IPS-18a (cell line): ENCODE data around the gene GNAI3.

Experiments used
- H3K27ac ChIP-seq: one replicate; pipeline ENCODE4 v1.5.1; 2013; ENCODE audit warnings: low read length
- H3K27me3 ChIP-seq: one replicate; pipeline ENCODE4 v1.6.1; 2013; ENCODE audit warnings: mild to moderate bottlenecking, low read length; ENCODE audit not compliant: control insufficient read depth, insufficient read depth
- H3K36me3 ChIP-seq: one replicate; pipeline ENCODE4 v1.6.1; 2013; ENCODE audit warnings: low read depth, low read length; ENCODE audit not compliant: control insufficient read depth
- H3K4me1 ChIP-seq: one replicate; pipeline ENCODE4 v1.6.1; 2013; ENCODE audit warnings: low read depth, low read length; ENCODE audit not compliant: control insufficient read depth
- H3K4me3 ChIP-seq: one replicate; pipeline ENCODE4 v1.5.1; 2013; ENCODE audit warnings: low read length
- H3K9ac ChIP-seq: one replicate; pipeline ENCODE4 v1.6.1; 2013; ENCODE audit warnings: mild to moderate bottlenecking, low read length, moderate library complexity
- H3K9me3 ChIP-seq: one replicate; pipeline ENCODE4 v1.6.1; 2013; ENCODE audit warnings: low read depth, low read length; ENCODE audit not compliant: control insufficient read depth

GNAI3 gene

DNA sequence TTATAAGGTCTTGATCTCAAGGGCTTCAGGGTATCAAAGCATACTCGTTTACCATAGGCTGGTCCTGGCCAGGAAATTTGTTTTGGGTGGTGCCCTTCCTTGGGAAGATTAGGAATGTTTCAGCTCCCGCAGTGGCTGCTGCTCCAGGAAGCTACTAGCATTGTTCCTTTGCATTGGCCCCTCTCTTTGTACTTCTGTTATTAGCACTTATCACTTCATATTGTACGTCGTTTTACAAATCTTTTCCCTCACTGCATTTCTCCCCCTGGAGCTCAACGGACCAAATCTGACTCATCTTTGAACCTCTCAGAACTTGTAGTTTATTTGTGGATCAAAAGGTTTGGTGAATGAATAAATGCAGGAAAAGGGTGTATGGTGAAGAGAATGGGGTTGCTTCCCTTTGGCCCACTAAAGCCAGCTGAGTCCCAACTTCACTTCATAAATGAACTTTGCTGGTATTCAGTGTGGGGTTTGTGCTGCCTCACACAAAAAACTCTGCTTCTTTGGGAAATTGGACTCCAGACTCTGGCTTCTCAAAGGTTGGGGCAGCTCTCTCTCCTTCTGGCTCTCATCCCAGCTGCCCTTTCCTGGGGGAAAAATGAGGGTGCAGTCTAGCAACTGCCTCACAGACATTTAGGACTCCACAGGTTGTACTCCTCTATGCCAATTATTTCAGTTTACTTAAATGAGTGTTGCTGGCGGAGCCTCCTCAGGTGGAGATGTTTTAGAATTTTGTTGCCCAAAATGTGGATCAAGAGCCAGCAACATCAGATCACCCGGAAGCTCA is 65.1 kb downstream of the GNAI3 start:
- Histone ChIP-seq H3K27me3 (no peaks in the 10 kb centered on the region), H3K4me1 (peaks cover 17% of the 10 kb centered on the region), H3K9me3 (no peaks in the 10 kb centered on the region), H3K9ac (no peak overlapping the region), H3K27ac (no peak overlapping the region), H3K4me3 (no peak overlapping the region), H3K36me3 (no peaks in the 10 kb centered on the region)

- no peaks in the 10 kb centered on the region for H3K9me3 ChIP-seq
- peaks cover 20% of the 10 kb centered on the region for H3K4me1 ChIP-seq
- no peaks in the 10 kb centered on the region for H3K27me3 ChIP-seq
- no peaks in the 10 kb centered on the region for H3K36me3 ChIP-seq
- H3K27ac ChIP-seq: no peak overlapping the region
- no peak overlapping the region for H3K4me3 ChIP-seq
- no peak overlapping the region for H3K9ac ChIP-seq
Measured at GRCh38 chr1:109615879-109616278, 67.5 kb downstream of the GNAI3 start.

DNA sequence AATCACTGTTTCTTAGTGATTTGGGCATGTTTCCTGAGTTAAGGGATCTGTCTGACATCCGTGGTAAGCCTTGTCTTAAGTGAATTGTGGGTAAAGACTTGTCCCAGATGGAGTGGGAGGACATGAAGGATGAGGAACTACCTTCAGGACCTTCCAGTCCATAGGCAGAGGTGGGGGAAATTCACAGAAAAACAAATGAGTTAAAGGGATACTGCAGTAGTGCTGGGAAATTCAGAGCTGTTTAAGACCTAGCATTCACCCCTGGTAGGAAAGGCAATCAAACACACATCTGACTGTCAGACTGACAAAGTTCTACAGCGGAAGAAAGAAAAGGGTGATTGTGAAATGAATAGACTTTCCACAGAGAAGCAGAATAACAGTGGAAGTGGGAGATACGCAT is 68.0 kb downstream of the GNAI3 start:
- H3K27me3 ChIP-seq: no peaks in the 10 kb centered on the region
- no peak overlapping the region for H3K27ac ChIP-seq
- H3K9ac ChIP-seq: no peak overlapping the region
- H3K9me3 ChIP-seq: no peaks in the 10 kb centered on the region
- H3K4me1 ChIP-seq: peaks cover 20% of the 10 kb centered on the region
- H3K4me3 ChIP-seq: no peak overlapping the region
- no peaks in the 10 kb centered on the region for H3K36me3 ChIP-seq

DNA sequence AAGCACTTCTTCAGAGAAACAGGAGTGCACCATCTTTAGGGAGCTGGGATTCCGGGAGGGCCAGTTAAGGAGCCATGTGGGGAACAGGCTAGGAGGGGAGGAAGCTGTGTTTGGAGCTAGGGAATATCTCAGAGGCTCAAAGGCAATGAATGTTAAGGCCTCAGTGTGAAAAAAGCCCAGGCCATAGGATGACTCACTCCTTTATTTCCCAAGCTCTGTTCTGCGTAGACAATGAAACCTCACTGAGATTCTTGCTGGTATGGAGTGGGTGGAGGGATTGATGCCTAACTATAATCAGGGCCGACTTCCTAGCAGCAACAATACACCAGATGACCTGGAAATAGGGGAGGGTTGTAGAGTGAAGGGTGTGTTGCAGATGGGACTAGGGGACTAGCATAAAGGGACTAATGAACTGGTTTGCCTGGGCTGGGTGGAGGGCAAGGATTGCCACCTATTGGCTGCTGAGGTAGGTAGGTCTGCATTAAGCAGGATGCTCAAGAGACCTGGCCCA is 68.9 kb downstream of the GNAI3 start:
- no peaks in the 10 kb centered on the region for H3K36me3 ChIP-seq
- no peaks in the 10 kb centered on the region for H3K27me3 ChIP-seq
- H3K4me1 ChIP-seq: peaks cover 20% of the 10 kb centered on the region
- H3K9ac ChIP-seq: no peak overlapping the region
- no peak overlapping the region for H3K27ac ChIP-seq
- no peaks in the 10 kb centered on the region for H3K9me3 ChIP-seq
- H3K4me3 ChIP-seq: no peak overlapping the region

GRCh38 chr1:109618661-109619575 is 70.5 kb downstream of the GNAI3 start:
- peak overlapping the region; percentile 91 for H3K4me3 ChIP-seq
- H3K27me3 ChIP-seq: no peaks in the 10 kb centered on the region
- H3K9me3 ChIP-seq: no peaks in the 10 kb centered on the region
- H3K9ac ChIP-seq: peak overlapping the region; percentile 79
- H3K36me3 ChIP-seq: no peaks in the 10 kb centered on the region
- H3K27ac ChIP-seq: no peak overlapping the region
- H3K4me1 ChIP-seq: peaks cover 20% of the 10 kb centered on the region

DNA sequence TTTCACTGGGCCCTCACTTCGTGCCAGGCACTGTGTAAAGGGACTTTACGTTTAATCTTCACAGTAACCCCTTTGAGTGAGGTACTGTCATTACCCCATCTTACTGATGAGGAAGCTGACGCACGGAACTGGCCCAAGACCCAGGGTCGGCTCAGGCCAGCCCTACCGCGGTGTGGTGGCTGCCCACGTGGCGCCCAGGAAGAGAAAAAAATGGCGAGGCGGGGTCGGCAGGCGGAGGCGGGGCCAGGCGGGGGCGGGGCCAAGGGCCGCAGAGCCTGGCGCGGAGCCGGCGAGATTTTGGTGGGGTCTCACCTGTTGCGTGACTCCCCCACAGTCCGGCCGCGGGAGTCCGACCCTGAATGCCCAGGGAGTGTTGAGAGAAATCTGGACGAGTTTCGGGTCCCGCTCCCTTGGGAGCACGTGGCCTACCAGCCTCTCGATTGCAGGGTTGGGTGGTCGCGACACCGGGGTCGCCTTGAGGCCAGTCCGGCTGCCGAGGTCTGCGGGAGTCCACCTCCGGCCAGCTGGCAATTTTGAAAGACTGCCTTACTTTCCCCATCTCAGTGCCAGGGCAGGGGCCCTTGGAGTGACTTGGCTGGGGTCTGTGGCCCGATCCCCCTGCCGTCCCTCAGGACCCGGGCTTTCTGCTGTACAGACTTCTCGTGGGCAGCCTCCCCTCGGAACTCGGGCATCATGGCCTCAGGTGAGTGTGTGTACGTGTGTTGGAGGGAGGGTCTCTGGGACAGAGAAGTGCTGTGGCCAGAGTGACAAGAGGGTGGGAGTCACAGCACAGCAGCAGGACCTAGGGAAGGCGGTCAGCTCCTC is 71.4 kb downstream of the GNAI3 start, which contains the start of the genes AMPD2 and GNAT2:
TSS of gene AMPD2 (plus strand) at position 262 of the 825 bp plus-strand sequence. CDS start 1,339 bp downstream, outside the sequence.
TSS of gene GNAT2 (minus strand) at position 41 of the 825 bp plus-strand sequence. CDS start 6,746 bp downstream, outside the sequence.
- H3K27me3 ChIP-seq: no peaks in the 10 kb centered on the region
- H3K4me3 ChIP-seq: peak within 1 kb of the TSS; percentile 91
- peak within 1 kb of the TSS; percentile 55 for H3K27ac ChIP-seq
- H3K9ac ChIP-seq: peak within 1 kb of the TSS; percentile 79
- H3K4me1 ChIP-seq: peaks cover 20% of the 10 kb centered on the region
- no peaks in the 10 kb centered on the region for H3K36me3 ChIP-seq
- no peaks in the 10 kb centered on the region for H3K9me3 ChIP-seq

- Histone ChIP-seq H3K4me3 (peak overlapping the region; percentile 91), H3K27ac (peak overlapping the region; percentile 55), H3K27me3 (no peaks in the 10 kb centered on the region), H3K9ac (peak overlapping the region; percentile 79), H3K36me3 (no peaks in the 10 kb centered on the region), H3K4me1 (peaks cover 20% of the 10 kb centered on the region), H3K9me3 (no peaks in the 10 kb centered on the region)
Measured at GRCh38 chr1:109620401-109620791, 72.0 kb downstream of the GNAI3 start.

DNA sequence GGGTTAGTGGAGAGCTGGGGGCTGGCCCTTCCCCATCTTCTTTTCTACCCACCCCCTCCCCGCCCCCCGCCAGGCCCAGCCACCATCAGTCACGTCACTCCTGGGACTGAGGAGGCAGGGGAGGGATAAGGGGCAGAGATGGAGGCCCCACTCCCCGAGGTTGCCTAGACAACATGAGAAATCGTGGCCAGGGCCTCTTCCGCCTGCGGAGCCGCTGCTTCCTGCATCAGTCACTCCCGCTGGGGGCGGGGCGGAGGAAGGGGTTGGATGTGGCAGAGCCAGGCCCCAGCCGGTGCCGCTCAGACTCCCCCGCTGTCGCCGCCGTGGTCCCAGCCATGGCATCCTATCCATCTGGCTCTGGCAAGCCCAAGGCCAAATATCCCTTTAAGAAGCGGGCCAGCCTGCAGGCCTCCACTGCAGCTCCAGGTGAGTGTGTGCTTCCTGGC is 72.4 kb downstream of the GNAI3 start:
- Histone ChIP-seq H3K9ac (peak overlapping the region; percentile 79), H3K27ac (no peak overlapping the region), H3K4me1 (peaks cover 20% of the 10 kb centered on the region)

GRCh38 chr1:109621379-109622136 is 73.1 kb downstream of the GNAI3 start:
- H3K4me1 ChIP-seq: peaks cover 20% of the 10 kb centered on the region
- no peaks in the 10 kb centered on the region for H3K9me3 ChIP-seq
- peaks cover 1% of the 10 kb centered on the region for H3K36me3 ChIP-seq
- peak overlapping the region; percentile 91 for H3K4me3 ChIP-seq
- H3K9ac ChIP-seq: no peak overlapping the region
- no peaks in the 10 kb centered on the region for H3K27me3 ChIP-seq
- H3K27ac ChIP-seq: no peak overlapping the region

More for the DNA sequence above, 72.4 kb downstream of the GNAI3 start:
- Histone ChIP-seq H3K36me3 (no peaks in the 10 kb centered on the region), H3K4me3 (peak overlapping the region; percentile 91), H3K27me3 (no peaks in the 10 kb centered on the region), H3K9me3 (no peaks in the 10 kb centered on the region)

DNA sequence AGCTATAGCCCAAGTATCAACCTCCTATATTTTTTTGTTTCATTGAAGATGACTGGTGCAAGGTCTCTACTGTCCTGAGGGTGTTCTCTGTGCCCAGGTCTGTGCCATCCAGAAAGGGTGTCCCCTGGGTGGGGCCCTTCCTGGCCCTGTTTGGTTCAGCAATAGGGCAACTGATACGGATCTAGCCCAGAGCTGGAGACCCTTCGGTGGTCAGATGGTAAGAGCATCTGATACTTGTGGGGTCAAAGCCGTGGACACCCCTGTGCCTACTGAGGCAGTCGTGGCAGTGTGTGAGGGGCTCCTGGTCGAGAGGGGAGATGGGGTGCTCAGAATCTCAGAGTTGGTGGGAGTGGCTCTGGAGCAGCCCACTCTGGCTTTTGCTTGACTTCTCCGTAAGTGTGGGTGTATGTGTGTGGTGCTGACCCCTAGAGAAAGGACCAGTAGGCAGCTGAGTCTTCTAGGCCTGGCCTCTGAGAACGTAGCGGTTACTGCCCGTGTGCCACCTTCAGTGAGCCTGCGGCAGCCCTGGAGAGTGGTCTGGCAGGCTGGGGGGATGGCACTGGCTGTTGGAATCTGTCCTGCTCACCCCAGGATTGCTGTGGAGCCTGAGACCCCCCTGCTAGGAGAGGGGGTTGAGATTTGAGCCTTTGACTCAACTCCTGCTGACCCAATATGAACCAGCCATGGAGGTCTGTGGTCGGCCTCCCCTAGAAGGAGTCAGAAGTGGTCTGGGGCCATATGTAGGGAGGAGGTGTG is 73.9 kb downstream of the GNAI3 start:
- Histone ChIP-seq H3K9ac (no peak overlapping the region), H3K4me1 (peaks cover 15% of the 10 kb centered on the region), H3K36me3 (peaks cover 6% of the 10 kb centered on the region), H3K27me3 (no peaks in the 10 kb centered on the region), H3K9me3 (no peaks in the 10 kb centered on the region), H3K27ac (no peak overlapping the region), H3K4me3 (no peak overlapping the region)
